GM12878 (cell line): ENCODE results near the gene HES7.

Experiments used
- CEBPB ChIP-seq, 2 experiments: fragments of 150-350 bp in 1 of 2; IDR thresholded peaks; 2 replicates each; pipeline ENCODE4 v1.6.1; 2012 to 2014; ENCODE audit warnings: low read depth in 2 of 2, low read length in 2 of 2, borderline replicate concordance in 1 of 2, inconsistent platforms in 1 of 2
- CTCF ChIP-seq, 3 experiments: IDR thresholded peaks in 2 of 3; conservative IDR thresholded peaks in 1 of 3; 2 replicates each; pipeline ENCODE4 v1.5.1; 2011; ENCODE audit warnings: low read depth in 3 of 3, low read length in 3 of 3, mild to moderate bottlenecking in 3 of 3, control low read depth in 2 of 3, moderate library complexity in 2 of 3, inconsistent platforms in 1 of 3, mixed read lengths in 1 of 3; ENCODE audit not compliant: control insufficient read depth in 2 of 3, insufficient read depth in 1 of 3; ENCODE audit errors: extremely low read depth in 1 of 3
- FOXK2 ChIP-seq: fragments of 450-650 bp; IDR thresholded peaks from 2 replicates; pipeline ENCODE4 v1.6.1; 2017; ENCODE audit warnings: mild to moderate bottlenecking, moderate library complexity
- JUNB ChIP-seq: IDR thresholded peaks from 2 replicates; pipeline ENCODE4 v1.6.1; 2016; ENCODE audit warnings: antibody characterized with exemption, mild to moderate bottlenecking
- RAD21 ChIP-seq: IDR thresholded peaks from 2 replicates; pipeline ENCODE4 v1.6.1; 2011; ENCODE audit warnings: mild to moderate bottlenecking, low read depth, low read length, moderate library complexity; ENCODE audit not compliant: insufficient read depth
- YY1 ChIP-seq: IDR thresholded peaks from 2 replicates; pipeline ENCODE4 v1.6.1; 2011; ENCODE audit warnings: low read depth, mild to moderate bottlenecking, low read length

- TF ChIP-seq CEBPB (IDR thresholded peaks at IDR 0.05; ENCODE audit: borderline replicate concordance in 1 of 2, low read depth in 2 of 2, low read length in 2 of 2) (no peak), YY1 (no peak), FOXK2 (no peak), JUNB (no peak), CTCF (IDR thresholded peaks at IDR 0.05 in 2 of 3, conservative IDR thresholded peaks at IDR 0.05 in 1 of 3; ENCODE audit: control insufficient read depth in 2 of 3, extremely low read depth in 1 of 3, insufficient read depth in 1 of 3, low read depth in 3 of 3, low read length in 3 of 3) (no peak), RAD21 (no peak)
Measured at GRCh38 chr17:8072341-8072728, 51.6 kb downstream of the HES7 start.
